ENCODE results near the gene EIF5A2. TPM values are rescaled to one million over a fixed set of nuclear protein-coding genes. Genes with fewer than 3 reads are reported as not detected.
"Not testable (repeated sequence)": the region's sequence is repeated elsewhere in the genome, so short reads cannot be mapped to it uniquely, and the experiment has no call there.

EIF5A2 gene
- total and polyA plus RNA-seq, 4 donors, result 6.3 to 18.3 (median 12.1) TPM

DNA sequence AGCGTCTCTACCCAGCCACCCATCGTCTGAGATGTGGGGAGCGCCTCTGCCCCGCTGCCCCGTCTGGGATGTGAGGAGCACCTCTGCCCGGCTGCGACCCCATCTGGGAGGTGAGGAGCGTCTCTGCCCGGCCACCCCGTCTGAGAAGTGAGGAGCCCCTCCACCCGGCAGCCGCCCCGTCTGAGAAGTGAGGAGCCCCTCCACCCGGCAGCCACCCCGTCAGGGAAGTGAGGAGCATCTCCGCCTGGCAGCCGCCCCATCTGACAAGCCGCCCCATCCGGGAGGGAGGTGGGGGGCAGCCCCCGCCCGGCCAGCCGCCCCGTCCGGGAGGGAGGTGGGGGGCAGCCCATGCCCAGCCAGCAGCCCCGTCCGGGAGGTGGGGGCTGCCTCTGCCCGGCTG, 15.1 kb upstream of the EIF5A2 start:
- H3K36me3 ChIP-seq (ENCODE audit: control insufficient read depth, insufficient read depth, low read length); H3K4me1 ChIP-seq (ENCODE audit: control insufficient read depth, insufficient read depth, low read length); DNase-seq (ENCODE audit: low read depth in 4 of 6, low spot score in 6 of 6); H3K27ac ChIP-seq (ENCODE audit: low read depth, low read length); H3K4me3 ChIP-seq (ENCODE audit: low read depth, low read length); H3K9me3 ChIP-seq (ENCODE audit: control insufficient read depth, insufficient read depth, low read length); H3K27me3 ChIP-seq (ENCODE audit: control insufficient read depth, insufficient read depth, low read length): not testable (repeated sequence)
- WGBS (ENCODE audit: insufficient coverage), result 98% methylated on average over 27 of the region's 27 CpGs

GRCh38 chr3:170918715-170919114, 10.3 kb upstream of the EIF5A2 start:
- Histone ChIP-seq H3K4me3 (ENCODE audit: low read depth, low read length) (no peak overlapping the region), H3K9me3 (ENCODE audit: control insufficient read depth, insufficient read depth, low read length) (peaks cover 8% of the 10 kb centered on the region), H3K27me3 (ENCODE audit: control insufficient read depth, insufficient read depth, low read length) (no peaks in the 10 kb centered on the region), H3K36me3 (ENCODE audit: control insufficient read depth, insufficient read depth, low read length) (no peaks in the 10 kb centered on the region), H3K4me1 (ENCODE audit: control insufficient read depth, insufficient read depth, low read length) (no peaks in the 10 kb centered on the region), H3K27ac (ENCODE audit: low read depth, low read length) (no peak overlapping the region)
- DNase-seq (ENCODE audit: low read depth in 4 of 6, low spot score in 6 of 6), result no peak
- WGBS (ENCODE audit: insufficient coverage), result 81% methylated on average over 4 of the region's 4 CpGs

- Histone ChIP-seq H3K27me3 (ENCODE audit: control insufficient read depth, insufficient read depth, low read length) (no peaks in the 10 kb centered on the region), H3K9me3 (ENCODE audit: control insufficient read depth, insufficient read depth, low read length) (peaks cover 7% of the 10 kb centered on the region)
- WGBS (ENCODE audit: insufficient coverage), result no CpG with 5 or more reads among the region's 1 CpG
Measured at GRCh38 chr3:170914690-170915089, 6.3 kb upstream of the EIF5A2 start.

GRCh38 chr3:170914212-170914611, 5.8 kb upstream of the EIF5A2 start:
- WGBS (ENCODE audit: insufficient coverage), result no CpG with 5 or more reads among the region's 5 CpGs
- H3K4me3 ChIP-seq (ENCODE audit: low read depth, low read length), result no peak overlapping the region
- no peak for DNase-seq (ENCODE audit: low read depth in 4 of 6, low spot score in 6 of 6)

More at GRCh38 chr3:170914690-170915089, 6.3 kb upstream of the EIF5A2 start:
- no peak for DNase-seq (ENCODE audit: low read depth in 4 of 6, low spot score in 6 of 6)
- Histone ChIP-seq H3K36me3 (ENCODE audit: control insufficient read depth, insufficient read depth, low read length) (no peaks in the 10 kb centered on the region), H3K4me3 (ENCODE audit: low read depth, low read length) (no peak overlapping the region), H3K27ac (ENCODE audit: low read depth, low read length) (no peak overlapping the region), H3K4me1 (ENCODE audit: control insufficient read depth, insufficient read depth, low read length) (no peaks in the 10 kb centered on the region)

DNA sequence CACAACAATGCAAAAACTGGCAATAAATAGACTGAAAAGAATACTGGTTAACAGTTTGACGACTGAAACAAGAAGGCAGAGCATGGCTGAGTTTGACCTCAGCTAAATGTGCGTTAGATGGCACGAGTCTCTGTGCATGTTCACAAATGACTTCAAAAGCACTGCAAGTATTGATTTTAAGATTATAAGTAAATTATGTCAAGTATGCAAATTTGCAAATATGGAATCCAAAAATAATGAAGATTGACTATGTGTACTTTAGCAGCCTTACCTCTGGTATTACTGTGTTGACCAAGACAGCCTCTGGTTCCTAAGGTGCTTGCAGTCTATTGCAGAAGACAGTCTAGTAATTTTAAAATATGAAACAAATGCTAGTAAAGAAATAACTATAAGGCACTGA, 2.6 kb upstream of the EIF5A2 start:
- Histone ChIP-seq H3K4me1 (ENCODE audit: control insufficient read depth, insufficient read depth, low read length) (peaks cover 12% of the 10 kb centered on the region), H3K36me3 (ENCODE audit: control insufficient read depth, insufficient read depth, low read length) (no peaks in the 10 kb centered on the region), H3K27ac (ENCODE audit: low read depth, low read length) (no peak overlapping the region), H3K27me3 (ENCODE audit: control insufficient read depth, insufficient read depth, low read length) (no peaks in the 10 kb centered on the region), H3K4me3 (ENCODE audit: low read depth, low read length) (no peak overlapping the region), H3K9me3 (ENCODE audit: control insufficient read depth, insufficient read depth, low read length) (peaks cover 7% of the 10 kb centered on the region)
- WGBS (ENCODE audit: insufficient coverage), result 83% methylated on average over 2 of the region's 3 CpGs
- no peak for DNase-seq (ENCODE audit: low read depth in 4 of 6, low spot score in 6 of 6)

More at GRCh38 chr3:170914212-170914611, 5.8 kb upstream of the EIF5A2 start:
- Histone ChIP-seq H3K4me1 (ENCODE audit: control insufficient read depth, insufficient read depth, low read length) (peaks cover under 1% of the 10 kb centered on the region), H3K27me3 (ENCODE audit: control insufficient read depth, insufficient read depth, low read length) (no peaks in the 10 kb centered on the region), H3K36me3 (ENCODE audit: control insufficient read depth, insufficient read depth, low read length) (no peaks in the 10 kb centered on the region), H3K27ac (ENCODE audit: low read depth, low read length) (no peak overlapping the region), H3K9me3 (ENCODE audit: control insufficient read depth, insufficient read depth, low read length) (peaks cover 9% of the 10 kb centered on the region)

GRCh38 chr3:170910542-170910941, 2.1 kb upstream of the EIF5A2 start:
- Histone ChIP-seq H3K4me1 (ENCODE audit: control insufficient read depth, insufficient read depth, low read length) (peaks cover 12% of the 10 kb centered on the region), H3K9me3 (ENCODE audit: control insufficient read depth, insufficient read depth, low read length) (peaks cover 7% of the 10 kb centered on the region), H3K36me3 (ENCODE audit: control insufficient read depth, insufficient read depth, low read length) (no peaks in the 10 kb centered on the region), H3K27ac (ENCODE audit: low read depth, low read length) (no peak overlapping the region), H3K27me3 (ENCODE audit: control insufficient read depth, insufficient read depth, low read length) (no peaks in the 10 kb centered on the region), H3K4me3 (ENCODE audit: low read depth, low read length) (no peak overlapping the region)
- no peak for DNase-seq (ENCODE audit: low read depth in 4 of 6, low spot score in 6 of 6)

GRCh38 chr3:170909129-170909903, 879 bp upstream of the EIF5A2 start:
- 100% methylated on average over 6 of the region's 17 CpGs for WGBS (ENCODE audit: insufficient coverage)
- peak in 1 of 6 donors; percentile 2 for DNase-seq (ENCODE audit: low read depth in 4 of 6, low spot score in 6 of 6)

GRCh38 chr3:170907637-170908234, 701 bp downstream of the EIF5A2 start:
- peak overlapping the region; percentile 74 for H3K4me3 ChIP-seq (ENCODE audit: low read depth, low read length)
- H3K4me1 ChIP-seq (ENCODE audit: control insufficient read depth, insufficient read depth, low read length), result peaks cover 12% of the 10 kb centered on the region
- no peaks in the 10 kb centered on the region for H3K36me3 ChIP-seq (ENCODE audit: control insufficient read depth, insufficient read depth, low read length)
- no peak overlapping the region for H3K27ac ChIP-seq (ENCODE audit: low read depth, low read length)
- H3K27me3 ChIP-seq (ENCODE audit: control insufficient read depth, insufficient read depth, low read length), result no peaks in the 10 kb centered on the region
- 0% methylated on average over 28 of the region's 33 CpGs for WGBS (ENCODE audit: insufficient coverage)
- peak in 4 of 6 donors; percentile 1 to 41 (median 18) for DNase-seq (ENCODE audit: low read depth in 4 of 6, low spot score in 6 of 6)
- peaks cover 7% of the 10 kb centered on the region for H3K9me3 ChIP-seq (ENCODE audit: control insufficient read depth, insufficient read depth, low read length)

More at GRCh38 chr3:170909129-170909903, 879 bp upstream of the EIF5A2 start:
- no peak overlapping the region for H3K27ac ChIP-seq (ENCODE audit: low read depth, low read length)
- peak overlapping the region; percentile 74 for H3K4me3 ChIP-seq (ENCODE audit: low read depth, low read length)
- H3K9me3 ChIP-seq (ENCODE audit: control insufficient read depth, insufficient read depth, low read length), result peaks cover 7% of the 10 kb centered on the region
- peaks cover 12% of the 10 kb centered on the region for H3K4me1 ChIP-seq (ENCODE audit: control insufficient read depth, insufficient read depth, low read length)
- no peaks in the 10 kb centered on the region for H3K27me3 ChIP-seq (ENCODE audit: control insufficient read depth, insufficient read depth, low read length)
- no peaks in the 10 kb centered on the region for H3K36me3 ChIP-seq (ENCODE audit: control insufficient read depth, insufficient read depth, low read length)

GRCh38 chr3:170905862-170906261, 2.6 kb downstream of the EIF5A2 start:
- no CpG with 5 or more reads among the region's 2 CpGs for WGBS (ENCODE audit: insufficient coverage)
- no peaks in the 10 kb centered on the region for H3K36me3 ChIP-seq (ENCODE audit: control insufficient read depth, insufficient read depth, low read length)
- no peak overlapping the region for H3K4me3 ChIP-seq (ENCODE audit: low read depth, low read length)
- H3K4me1 ChIP-seq (ENCODE audit: control insufficient read depth, insufficient read depth, low read length), result peaks cover 12% of the 10 kb centered on the region
- peaks cover 7% of the 10 kb centered on the region for H3K9me3 ChIP-seq (ENCODE audit: control insufficient read depth, insufficient read depth, low read length)
- no peak for DNase-seq (ENCODE audit: low read depth in 4 of 6, low spot score in 6 of 6)
- H3K27ac ChIP-seq (ENCODE audit: low read depth, low read length), result no peak overlapping the region
- no peaks in the 10 kb centered on the region for H3K27me3 ChIP-seq (ENCODE audit: control insufficient read depth, insufficient read depth, low read length)

DNA sequence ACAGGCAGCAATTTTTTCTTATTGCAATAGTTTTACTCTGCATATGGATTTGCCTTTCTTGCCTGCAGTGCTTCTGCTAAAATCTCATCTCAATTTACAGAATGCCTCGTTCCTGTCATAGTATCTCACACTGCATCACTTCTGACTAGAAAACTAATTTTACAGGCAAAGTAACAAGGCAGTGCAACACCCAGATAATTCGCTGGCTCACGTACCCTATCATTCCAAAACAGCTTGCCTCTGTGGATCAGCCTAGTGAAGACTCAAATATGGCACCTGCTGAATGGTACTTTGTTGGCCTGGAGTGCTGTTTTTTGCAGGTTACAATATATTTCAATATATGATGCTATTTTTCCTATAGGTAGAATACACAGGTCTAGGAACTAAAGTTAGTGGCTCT, 5.3 kb downstream of the EIF5A2 start:
- no peaks in the 10 kb centered on the region for H3K36me3 ChIP-seq (ENCODE audit: control insufficient read depth, insufficient read depth, low read length)
- no peak for DNase-seq (ENCODE audit: low read depth in 4 of 6, low spot score in 6 of 6)
- H3K4me1 ChIP-seq (ENCODE audit: control insufficient read depth, insufficient read depth, low read length), result peaks cover 4% of the 10 kb centered on the region
- 92% methylated on average over 1 of the region's 3 CpGs for WGBS (ENCODE audit: insufficient coverage)
- H3K27me3 ChIP-seq (ENCODE audit: control insufficient read depth, insufficient read depth, low read length), result no peaks in the 10 kb centered on the region
- H3K9me3 ChIP-seq (ENCODE audit: control insufficient read depth, insufficient read depth, low read length), result no peaks in the 10 kb centered on the region
- H3K4me3 ChIP-seq (ENCODE audit: low read depth, low read length), result no peak overlapping the region
- H3K27ac ChIP-seq (ENCODE audit: low read depth, low read length), result no peak overlapping the region

Measured in spinal cord (tissue), 10 donors.